HG02763 (cell line): Measurements from ENCODE around the gene ENDOV.

Experiments used
- ATAC-seq: cut with Tn5 transposase; IDR thresholded peaks from one replicate; pipeline ENCODE4 v1.9.1; 2021; ENCODE audit warnings: mild to moderate bottlenecking, moderate library complexity; ENCODE audit not compliant: unreplicated experiment

Gene ENDOV

GRCh38 chr17:80480248-80480647 is 65.3 kb downstream of the ENDOV start:
- no peak for ATAC-seq

- ATAC-seq, result no peak
Observed at GRCh38 chr17:80481284-80482057, 66.5 kb downstream of the ENDOV start.

GRCh38 chr17:80482058-80482318 is 67.0 kb downstream of the ENDOV start:
- ATAC-seq, result no peak

- no peak for ATAC-seq
Observed at GRCh38 chr17:80482555-80483308, 67.8 kb downstream of the ENDOV start.

GRCh38 chr17:80485846-80486245 is 70.9 kb downstream of the ENDOV start:
- ATAC-seq, result no peak

GRCh38 chr17:80486692-80487091 is 71.7 kb downstream of the ENDOV start:
- no peak for ATAC-seq

- ATAC-seq, result no peak
Observed at GRCh38 chr17:80487511-80487910, 72.5 kb downstream of the ENDOV start.
